Skeletal muscle satellite cell (primary cell): ENCODE results near the gene NUMB.

ENCODE experiments used
- H3K27me3 ChIP-seq: 2 replicates; pipeline ENCODE4 v1.7.0; 2013; ENCODE audit warnings: low read length; ENCODE audit not compliant: control insufficient read depth, insufficient read depth
- H3K36me3 ChIP-seq: 2 replicates; pipeline ENCODE4 v1.7.0; 2013; ENCODE audit warnings: mild to moderate bottlenecking, control low read depth, low read length; ENCODE audit not compliant: insufficient read depth
- H3K4me1 ChIP-seq: 2 replicates; pipeline ENCODE4 v1.7.0; 2013; ENCODE audit warnings: low read length; ENCODE audit not compliant: control insufficient read depth, insufficient read depth
- H3K4me2 ChIP-seq: 2 replicates; pipeline ENCODE4 v1.7.0; 2013; ENCODE audit warnings: mild to moderate bottlenecking, low read length
- H3K4me3 ChIP-seq: 2 replicates; pipeline ENCODE4 v1.7.0; 2013; ENCODE audit warnings: low read length
- H3K9ac ChIP-seq: 2 replicates; pipeline ENCODE4 v1.7.0; 2013; ENCODE audit warnings: mild to moderate bottlenecking, low read depth, low read length, moderate library complexity
- H3K9me3 ChIP-seq: replicated peaks from 2 replicates; pipeline ENCODE4 v1.7.0; 2013; ENCODE audit warnings: mild to moderate bottlenecking, control low read depth, low read length

The NUMB gene

GRCh38 chr14:73307261-73307660, 151.1 kb downstream of the NUMB start:
- H3K27me3 ChIP-seq, result no peaks in the 10 kb centered on the region
- H3K9ac ChIP-seq, result no peak overlapping the region
- no peak overlapping the region for H3K4me2 ChIP-seq
- H3K4me1 ChIP-seq, result peaks cover 10% of the 10 kb centered on the region
- no peaks in the 10 kb centered on the region for H3K9me3 ChIP-seq
- peaks cover 15% of the 10 kb centered on the region for H3K36me3 ChIP-seq
- H3K4me3 ChIP-seq, result no peak overlapping the region

GRCh38 chr14:73305499-73305898, 152.8 kb downstream of the NUMB start:
- Histone ChIP-seq H3K4me1 (no peaks in the 10 kb centered on the region), H3K4me3 (no peak overlapping the region), H3K9me3 (no peaks in the 10 kb centered on the region), H3K27me3 (no peaks in the 10 kb centered on the region), H3K4me2 (no peak overlapping the region), H3K9ac (no peak overlapping the region), H3K36me3 (peaks cover 15% of the 10 kb centered on the region)

- no peaks in the 10 kb centered on the region for H3K4me1 ChIP-seq
These were observed 163.0 kb downstream of the NUMB start for GRCh38 chr14:73295198-73295796.

GRCh38 chr14:73293782-73294781, 164.3 kb downstream of the NUMB start:
- Histone ChIP-seq H3K4me2 (no peak overlapping the region), H3K9me3 (no peaks in the 10 kb centered on the region), H3K27me3 (no peaks in the 10 kb centered on the region), H3K9ac (no peak overlapping the region), H3K4me3 (no peak overlapping the region), H3K4me1 (no peaks in the 10 kb centered on the region), H3K36me3 (peaks cover 30% of the 10 kb centered on the region)

More at GRCh38 chr14:73295198-73295796, 163.0 kb downstream of the NUMB start:
- Histone ChIP-seq H3K9ac (no peak overlapping the region), H3K27me3 (no peaks in the 10 kb centered on the region), H3K4me2 (no peak overlapping the region), H3K9me3 (no peaks in the 10 kb centered on the region), H3K36me3 (peaks cover 26% of the 10 kb centered on the region), H3K4me3 (no peak overlapping the region)

GRCh38 chr14:73290279-73290678, 168.1 kb downstream of the NUMB start:
- no peak overlapping the region for H3K9ac ChIP-seq
- H3K36me3 ChIP-seq, result peaks cover 45% of the 10 kb centered on the region
- no peak overlapping the region for H3K4me3 ChIP-seq
- no peaks in the 10 kb centered on the region for H3K27me3 ChIP-seq
- no peak overlapping the region for H3K4me2 ChIP-seq
- no peaks in the 10 kb centered on the region for H3K9me3 ChIP-seq
- H3K4me1 ChIP-seq, result no peaks in the 10 kb centered on the region

- H3K27me3 ChIP-seq, result no peaks in the 10 kb centered on the region
- H3K36me3 ChIP-seq, result peaks cover 49% of the 10 kb centered on the region
- H3K4me1 ChIP-seq, result no peaks in the 10 kb centered on the region
- H3K4me2 ChIP-seq, result no peak overlapping the region
- H3K9me3 ChIP-seq, result no peaks in the 10 kb centered on the region
- no peak overlapping the region for H3K9ac ChIP-seq
- no peak overlapping the region for H3K4me3 ChIP-seq
These were observed 168.6 kb downstream of the NUMB start for GRCh38 chr14:73289729-73290128.

- Histone ChIP-seq H3K36me3 (peaks cover 50% of the 10 kb centered on the region), H3K9ac (no peak overlapping the region), H3K4me2 (no peak overlapping the region), H3K9me3 (no peaks in the 10 kb centered on the region), H3K27me3 (no peaks in the 10 kb centered on the region), H3K4me3 (no peak overlapping the region), H3K4me1 (no peaks in the 10 kb centered on the region)
These were observed 169.0 kb downstream of the NUMB start for GRCh38 chr14:73289308-73289707.

GRCh38 chr14:73287071-73287470, 171.3 kb downstream of the NUMB start:
- no peaks in the 10 kb centered on the region for H3K9me3 ChIP-seq
- H3K4me3 ChIP-seq, result no peak overlapping the region
- H3K9ac ChIP-seq, result no peak overlapping the region
- no peaks in the 10 kb centered on the region for H3K27me3 ChIP-seq
- no peaks in the 10 kb centered on the region for H3K4me1 ChIP-seq
- no peak overlapping the region for H3K4me2 ChIP-seq
- peaks cover 56% of the 10 kb centered on the region for H3K36me3 ChIP-seq

- H3K36me3 ChIP-seq, result peaks cover 58% of the 10 kb centered on the region
- no peaks in the 10 kb centered on the region for H3K4me1 ChIP-seq
- no peak overlapping the region for H3K4me2 ChIP-seq
- no peak overlapping the region for H3K4me3 ChIP-seq
- no peaks in the 10 kb centered on the region for H3K9me3 ChIP-seq
- no peak overlapping the region for H3K9ac ChIP-seq
- no peaks in the 10 kb centered on the region for H3K27me3 ChIP-seq
These were observed 171.7 kb downstream of the NUMB start for GRCh38 chr14:73286598-73286997.

GRCh38 chr14:73285979-73286378, 172.4 kb downstream of the NUMB start:
- Histone ChIP-seq H3K9me3 (no peaks in the 10 kb centered on the region), H3K27me3 (no peaks in the 10 kb centered on the region), H3K4me1 (no peaks in the 10 kb centered on the region), H3K4me2 (no peak overlapping the region), H3K9ac (no peak overlapping the region), H3K4me3 (no peak overlapping the region), H3K36me3 (peaks cover 59% of the 10 kb centered on the region)

- Histone ChIP-seq H3K4me1 (no peaks in the 10 kb centered on the region), H3K4me3 (no peak overlapping the region), H3K9me3 (no peaks in the 10 kb centered on the region), H3K27me3 (no peaks in the 10 kb centered on the region), H3K9ac (no peak overlapping the region), H3K36me3 (peaks cover 66% of the 10 kb centered on the region), H3K4me2 (no peak overlapping the region)
These were observed 174.6 kb downstream of the NUMB start for GRCh38 chr14:73283608-73284379.
